HG02763 (cell line): ENCODE results near the gene CXXC5.

Experiments used
- ATAC-seq: cut with Tn5 transposase; IDR thresholded peaks from one replicate; pipeline ENCODE4 v1.9.1; 2021; ENCODE audit warnings: mild to moderate bottlenecking, moderate library complexity; ENCODE audit not compliant: unreplicated experiment

Gene CXXC5

DNA sequence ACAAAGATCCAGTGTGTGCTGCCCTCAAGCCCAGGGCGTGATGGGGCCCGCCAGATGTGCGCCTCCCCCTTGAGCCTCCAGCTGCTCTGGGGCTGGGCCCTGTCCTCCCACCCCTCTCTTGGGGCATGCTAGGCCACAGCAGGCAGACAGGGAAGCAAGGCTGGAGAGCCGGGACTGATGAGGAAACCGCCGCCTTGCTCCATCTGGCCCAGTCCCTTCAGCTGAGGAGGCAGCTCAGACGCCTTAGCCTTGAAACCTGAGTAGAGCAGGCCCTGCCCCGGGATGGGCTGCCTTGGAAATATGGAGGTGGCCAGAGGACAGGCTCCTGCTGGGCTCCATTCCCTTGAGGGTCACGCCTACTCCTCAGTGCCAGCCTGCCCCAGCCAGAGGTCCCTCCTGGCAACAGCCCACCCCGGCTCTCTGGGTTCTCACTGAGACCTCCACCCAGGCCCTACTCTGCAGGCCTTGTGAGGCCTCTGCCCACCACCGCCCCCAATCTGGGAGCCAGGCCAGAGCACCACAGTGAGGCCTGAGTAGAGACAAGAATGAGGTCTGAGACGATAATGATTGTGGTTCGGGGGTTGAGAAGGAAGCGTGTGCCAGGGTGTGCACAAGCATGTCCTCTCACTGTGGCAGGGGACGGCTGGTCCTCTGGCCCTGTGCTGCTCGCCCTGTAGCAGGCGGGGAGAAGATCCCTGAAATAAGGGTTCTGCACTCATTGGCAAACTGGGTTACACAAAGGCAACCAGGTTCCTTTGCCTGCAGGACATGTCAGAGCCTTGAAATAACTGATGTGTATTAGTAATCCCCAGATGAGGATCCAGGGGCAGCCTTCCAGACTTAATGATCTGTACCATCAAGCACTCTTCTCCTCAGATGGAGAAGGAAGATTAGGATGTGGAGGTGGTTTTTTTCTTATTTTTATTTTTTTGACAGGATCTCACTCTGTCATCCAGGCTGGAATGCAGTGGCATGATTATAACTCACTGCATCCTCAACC, 30.9 kb downstream of the CXXC5 start:
- ATAC-seq = no peak

DNA sequence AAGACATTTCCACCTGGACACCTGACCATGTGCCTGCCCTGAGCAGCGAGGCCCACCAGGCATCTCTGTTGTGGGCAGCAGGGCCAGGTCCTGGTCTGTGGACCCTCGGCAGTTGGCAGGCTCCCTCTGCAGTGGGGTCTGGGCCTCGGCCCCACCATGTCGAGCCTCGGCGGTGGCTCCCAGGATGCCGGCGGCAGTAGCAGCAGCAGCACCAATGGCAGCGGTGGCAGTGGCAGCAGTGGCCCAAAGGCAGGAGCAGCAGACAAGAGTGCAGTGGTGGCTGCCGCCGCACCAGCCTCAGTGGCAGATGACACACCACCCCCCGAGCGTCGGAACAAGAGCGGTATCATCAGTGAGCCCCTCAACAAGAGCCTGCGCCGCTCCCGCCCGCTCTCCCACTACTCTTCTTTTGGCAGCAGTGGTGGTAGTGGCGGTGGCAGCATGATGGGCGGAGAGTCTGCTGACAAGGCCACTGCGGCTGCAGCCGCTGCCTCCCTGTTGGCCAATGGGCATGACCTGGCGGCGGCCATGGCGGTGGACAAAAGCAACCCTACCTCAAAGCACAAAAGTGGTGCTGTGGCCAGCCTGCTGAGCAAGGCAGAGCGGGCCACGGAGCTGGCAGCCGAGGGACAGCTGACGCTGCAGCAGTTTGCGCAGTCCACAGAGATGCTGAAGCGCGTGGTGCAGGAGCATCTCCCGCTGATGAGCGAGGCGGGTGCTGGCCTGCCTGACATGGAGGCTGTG, 32.4 kb downstream of the CXXC5 start:
- no peak for ATAC-seq

DNA sequence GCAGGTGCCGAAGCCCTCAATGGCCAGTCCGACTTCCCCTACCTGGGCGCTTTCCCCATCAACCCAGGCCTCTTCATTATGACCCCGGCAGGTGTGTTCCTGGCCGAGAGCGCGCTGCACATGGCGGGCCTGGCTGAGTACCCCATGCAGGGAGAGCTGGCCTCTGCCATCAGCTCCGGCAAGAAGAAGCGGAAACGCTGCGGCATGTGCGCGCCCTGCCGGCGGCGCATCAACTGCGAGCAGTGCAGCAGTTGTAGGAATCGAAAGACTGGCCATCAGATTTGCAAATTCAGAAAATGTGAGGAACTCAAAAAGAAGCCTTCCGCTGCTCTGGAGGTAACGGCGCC, 32.9 kb downstream of the CXXC5 start:
- no peak for ATAC-seq

DNA sequence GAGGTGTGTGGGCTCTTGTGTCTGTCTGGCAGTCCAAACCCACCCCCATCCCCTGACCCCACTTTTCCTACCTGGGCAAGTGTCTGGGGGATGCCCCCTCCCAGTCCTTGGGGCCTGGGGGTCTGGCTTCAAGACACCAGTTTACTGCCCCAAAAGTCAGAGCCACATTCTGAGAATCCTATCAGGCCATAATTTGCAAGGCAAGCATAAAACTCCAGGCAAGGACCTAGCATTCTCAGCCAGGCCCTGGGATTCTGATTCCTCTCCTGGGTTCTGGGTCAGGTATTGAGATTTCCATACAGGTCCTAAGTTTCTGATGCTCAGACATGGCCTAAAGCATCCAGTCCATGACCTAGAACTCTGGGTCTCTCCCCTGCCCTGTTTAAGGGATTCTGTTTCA, 33.3 kb downstream of the CXXC5 start:
- no peak for ATAC-seq

DNA sequence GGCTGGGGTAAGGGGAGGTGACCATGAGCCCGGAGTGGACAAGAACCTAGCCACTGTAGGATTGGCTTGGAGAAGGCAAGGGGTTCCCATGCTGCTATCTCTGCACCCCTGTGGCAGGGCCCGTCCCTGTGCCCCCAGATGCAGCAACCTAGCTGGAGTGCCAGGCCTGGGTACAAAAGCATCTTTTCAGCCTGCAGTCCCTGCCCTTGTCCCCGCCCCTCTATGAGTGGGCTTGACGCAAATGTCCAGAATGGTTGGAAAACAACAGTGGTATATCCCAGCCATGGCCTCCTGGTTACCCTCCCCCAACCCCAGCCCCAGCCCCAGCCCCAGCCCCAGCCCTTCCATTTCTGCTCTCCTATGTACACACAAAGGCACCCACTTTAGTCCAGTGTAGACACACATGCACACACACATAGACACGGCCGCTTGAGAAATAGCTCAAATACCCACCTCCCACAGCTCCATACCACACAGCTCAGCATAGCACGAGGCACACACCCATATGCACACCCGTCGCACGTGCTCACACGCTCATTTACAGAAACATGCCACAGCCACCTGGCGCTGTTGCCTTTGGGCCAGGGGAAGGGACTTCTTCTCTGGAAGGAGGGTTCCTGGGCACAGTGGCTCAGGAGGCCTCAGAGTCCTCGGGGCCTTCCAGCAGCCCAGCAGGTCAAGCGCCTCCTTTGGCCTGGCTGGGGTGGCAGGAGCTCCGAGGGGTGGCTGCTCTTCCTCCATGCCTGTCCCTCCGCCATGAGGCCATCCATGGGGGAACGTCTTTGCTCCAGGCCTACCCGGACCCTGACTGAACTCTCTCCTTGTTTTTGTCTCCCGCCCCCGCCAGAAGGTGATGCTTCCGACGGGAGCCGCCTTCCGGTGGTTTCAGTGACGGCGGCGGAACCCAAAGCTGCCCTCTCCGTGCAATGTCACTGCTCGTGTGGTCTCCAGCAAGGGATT, 34.1 kb downstream of the CXXC5 start:
- ATAC-seq = no peak

DNA sequence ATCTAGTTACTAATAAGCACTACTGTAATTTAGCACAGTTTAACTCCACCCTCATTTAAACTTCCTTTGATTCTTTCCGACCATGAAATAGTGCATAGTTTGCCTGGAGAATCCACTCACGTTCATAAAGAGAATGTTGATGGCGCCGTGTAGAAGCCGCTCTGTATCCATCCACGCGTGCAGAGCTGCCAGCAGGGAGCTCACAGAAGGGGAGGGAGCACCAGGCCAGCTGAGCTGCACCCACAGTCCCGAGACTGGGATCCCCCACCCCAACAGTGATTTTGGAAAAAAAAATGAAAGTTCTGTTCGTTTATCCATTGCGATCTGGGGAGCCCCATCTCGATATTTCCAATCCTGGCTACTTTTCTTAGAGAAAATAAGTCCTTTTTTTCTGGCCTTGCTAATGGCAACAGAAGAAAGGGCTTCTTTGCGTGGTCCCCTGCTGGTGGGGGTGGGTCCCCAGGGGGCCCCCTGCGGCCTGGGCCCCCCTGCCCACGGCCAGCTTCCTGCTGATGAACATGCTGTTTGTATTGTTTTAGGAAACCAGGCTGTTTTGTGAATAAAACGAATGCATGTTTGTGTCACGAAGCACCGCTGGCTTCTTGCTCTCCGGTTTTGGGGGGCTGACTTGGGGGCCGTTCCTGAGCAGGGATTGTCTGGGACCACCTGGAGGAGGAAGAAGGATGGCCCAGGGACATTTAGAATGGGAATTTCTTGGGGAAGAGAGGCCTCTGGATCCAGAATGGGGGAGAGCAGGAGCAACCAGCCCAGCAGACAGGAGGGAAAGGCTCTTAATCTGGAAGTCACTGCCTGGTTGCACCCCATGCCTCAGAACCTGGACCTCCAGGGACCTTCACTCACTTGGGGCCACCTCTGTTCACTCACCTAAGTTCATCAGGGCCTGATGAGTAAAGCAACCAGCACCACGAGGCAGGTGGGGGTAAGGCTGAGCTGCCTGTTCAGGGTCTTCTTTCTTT, 35.4 kb downstream of the CXXC5 start:
- no peak for ATAC-seq

DNA sequence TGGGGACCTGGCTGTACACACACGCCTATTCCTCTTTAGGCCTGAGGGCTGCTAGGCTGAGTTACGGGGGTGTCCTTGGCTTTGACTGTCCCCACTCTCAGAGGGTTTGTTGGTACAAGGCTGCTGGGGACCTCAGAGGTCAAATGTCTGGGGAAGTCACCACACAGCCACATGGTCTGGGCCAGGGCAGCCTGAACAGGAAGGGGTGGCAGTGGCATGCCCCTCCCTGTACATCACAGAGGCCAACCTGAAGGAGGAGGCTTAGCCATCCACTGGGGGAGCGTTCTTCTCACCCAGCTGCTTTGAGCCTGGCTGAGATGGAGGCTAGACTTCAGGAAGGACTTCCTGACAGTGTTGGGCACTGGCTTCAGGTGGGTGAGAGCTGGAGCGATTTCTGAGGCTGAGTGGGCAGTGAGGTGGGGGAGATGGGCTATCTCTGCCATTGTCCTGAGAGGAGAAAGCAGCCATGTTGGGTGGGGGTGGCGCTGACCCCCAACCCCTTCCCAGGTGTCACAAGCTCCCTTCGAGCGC, 36.3 kb downstream of the CXXC5 start:
- ATAC-seq = no peak

DNA sequence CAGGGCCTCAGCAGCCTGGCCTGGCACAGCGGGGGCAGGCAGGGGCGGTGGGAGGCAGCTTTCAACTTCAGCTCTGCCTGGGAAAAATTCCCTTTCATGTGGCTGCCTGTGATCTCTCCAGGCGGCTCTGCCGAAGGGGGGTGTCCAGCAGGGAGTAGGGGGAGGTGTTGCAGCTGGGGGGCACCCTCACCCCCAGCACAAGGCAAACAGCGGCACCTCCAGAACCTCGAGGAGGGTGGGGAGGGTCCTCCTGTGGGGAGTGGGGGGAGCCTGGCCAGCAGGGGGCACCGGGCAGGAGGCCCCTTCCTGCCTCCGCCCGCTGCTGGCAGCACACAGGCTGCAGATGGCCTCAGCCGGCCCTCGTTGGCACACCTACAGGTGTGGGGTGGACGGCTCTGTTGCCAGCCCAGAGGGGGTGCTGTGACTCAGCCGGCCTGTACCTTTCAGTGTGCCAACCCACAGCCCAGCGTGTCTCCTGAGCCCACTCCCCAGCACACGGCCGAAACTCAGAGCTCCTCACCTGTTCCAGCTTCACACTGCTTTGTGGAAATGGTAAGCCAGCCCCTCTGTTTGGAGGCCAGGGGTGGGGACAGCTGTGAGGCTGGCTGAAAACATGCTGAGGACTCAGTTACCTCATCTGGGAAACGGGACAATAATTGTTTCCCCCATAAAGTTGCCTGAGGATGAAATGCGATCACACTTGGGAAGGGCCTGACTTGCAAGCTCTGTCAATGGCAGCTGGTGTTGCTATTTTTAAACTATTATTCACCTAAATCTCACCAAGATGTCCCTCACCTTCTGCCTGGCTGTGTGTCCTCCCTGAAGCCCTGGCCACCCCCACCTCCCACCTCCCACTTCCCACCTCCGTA, 37.0 kb downstream of the CXXC5 start:
- no peak for ATAC-seq

DNA sequence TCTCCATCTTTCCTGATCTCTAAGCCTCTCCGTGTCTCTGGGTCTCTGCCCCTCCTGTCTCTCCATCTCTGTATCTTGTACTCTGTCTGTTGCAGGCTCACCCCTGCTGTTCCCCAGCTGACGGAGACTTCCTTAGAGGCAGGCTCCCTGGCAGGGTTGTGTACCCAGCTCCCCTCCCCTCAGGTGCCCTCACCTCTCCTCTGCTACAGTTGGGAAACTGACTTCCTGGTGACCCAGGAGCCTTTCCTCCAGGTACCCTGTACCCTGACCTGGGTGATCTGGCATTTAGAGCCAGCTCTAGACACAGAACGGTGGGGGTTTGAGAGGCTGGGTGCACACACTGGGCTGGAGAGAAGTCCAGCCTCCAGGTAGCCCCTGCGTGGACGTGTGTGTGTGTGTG, 37.7 kb downstream of the CXXC5 start:
- ATAC-seq = no peak

DNA sequence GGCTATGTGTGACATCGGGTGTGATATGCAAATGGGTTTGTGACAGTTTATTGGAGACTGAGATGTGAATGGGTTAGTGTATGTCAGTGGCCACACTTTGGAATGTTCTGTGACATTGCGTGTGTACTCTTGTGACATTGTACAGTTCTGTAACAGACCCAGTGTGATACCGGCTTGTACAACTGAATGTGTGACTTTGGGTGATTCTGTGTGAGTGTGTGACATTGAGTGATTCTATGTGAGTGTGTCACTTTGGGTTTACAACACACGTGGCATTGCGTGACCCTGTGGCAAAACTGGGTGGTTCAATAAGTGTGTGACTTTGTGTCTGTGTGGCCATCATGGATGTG, 38.2 kb downstream of the CXXC5 start:
- ATAC-seq = no peak

DNA sequence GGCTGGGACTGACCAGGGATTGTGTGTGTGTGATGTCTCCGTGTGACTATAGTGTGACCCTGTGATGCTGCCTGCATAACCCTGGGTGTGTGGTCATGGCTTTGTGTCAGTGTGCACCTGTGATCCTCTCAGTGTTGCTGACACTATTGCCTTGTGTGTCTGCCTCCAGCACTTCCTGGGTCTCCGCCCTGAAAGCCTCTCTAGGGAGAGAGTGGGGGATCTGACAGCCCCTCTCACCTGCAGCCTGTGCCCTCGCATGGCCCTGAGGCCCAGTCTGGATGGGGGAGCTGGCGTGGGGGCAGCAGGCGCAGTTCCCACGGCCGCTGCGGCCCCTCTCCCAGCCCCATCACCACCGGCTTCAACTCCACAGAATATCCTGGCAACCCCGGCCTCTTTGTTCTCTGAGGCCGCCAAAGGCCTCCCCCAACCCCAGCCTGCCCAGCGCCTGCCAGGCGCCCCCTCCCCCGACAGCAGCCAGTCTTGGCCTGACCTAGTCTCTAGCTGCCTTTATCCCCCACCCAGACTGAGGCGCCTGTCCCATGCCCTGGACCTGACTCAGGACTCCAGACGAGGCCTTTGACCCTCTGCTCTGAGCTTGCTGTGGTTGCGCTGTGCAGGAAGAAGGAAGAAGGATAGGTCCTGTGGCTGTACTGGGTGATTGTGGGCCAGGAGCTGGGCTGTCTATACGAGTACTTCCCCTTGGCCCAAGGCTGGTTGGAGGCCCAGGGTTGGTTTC, 38.7 kb downstream of the CXXC5 start:
- no peak for ATAC-seq

DNA sequence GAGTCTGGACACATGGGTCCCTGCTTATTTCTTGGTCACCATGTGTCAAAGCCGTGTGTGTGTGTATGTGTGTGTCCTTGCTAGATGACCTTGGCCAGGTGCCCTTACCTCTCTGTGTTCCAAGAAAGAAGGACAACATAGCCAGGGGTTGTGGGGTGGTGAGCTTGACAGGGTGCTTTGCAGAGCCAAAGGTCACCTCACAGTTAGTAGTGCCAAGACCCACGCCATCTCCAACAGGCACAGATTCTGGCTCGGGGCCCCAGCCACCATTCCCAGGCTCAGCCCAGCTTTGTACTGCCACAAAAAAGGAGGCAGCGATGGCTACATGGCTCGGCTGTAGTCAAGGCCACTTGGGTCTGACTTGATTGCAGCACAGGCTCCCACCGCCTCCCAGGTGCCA, 39.5 kb downstream of the CXXC5 start:
- ATAC-seq = no peak

DNA sequence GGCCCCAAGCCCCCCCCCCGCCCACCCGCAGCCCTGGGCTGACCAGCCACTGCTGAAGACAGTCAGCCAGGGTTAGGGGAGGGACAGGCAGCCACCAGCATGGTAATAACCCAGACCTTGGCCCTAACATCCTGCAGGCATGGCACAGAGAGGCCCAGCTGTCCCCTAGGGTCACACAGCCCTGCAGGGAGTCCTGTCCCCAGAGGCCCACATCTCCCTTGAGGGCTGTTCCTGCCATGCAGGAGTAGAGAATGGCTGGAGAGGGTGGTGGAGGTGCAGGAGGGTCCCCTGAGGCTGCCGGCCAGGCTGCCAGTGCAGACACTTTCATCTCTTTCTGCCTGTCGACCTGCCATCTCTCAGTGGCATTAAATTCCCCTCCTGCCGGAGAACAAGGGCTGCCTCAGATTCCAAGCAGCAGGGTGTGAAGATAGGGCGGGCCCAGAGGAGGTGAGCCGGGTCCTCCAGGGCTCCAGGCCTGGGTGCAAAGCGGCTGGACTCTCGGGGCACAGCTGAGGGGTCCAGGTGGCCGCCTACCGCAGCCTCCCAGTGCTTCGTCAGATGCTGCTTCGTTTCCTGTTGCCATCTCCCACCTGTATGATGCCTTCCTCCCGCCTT, 40.0 kb downstream of the CXXC5 start:
- ATAC-seq = no peak

DNA sequence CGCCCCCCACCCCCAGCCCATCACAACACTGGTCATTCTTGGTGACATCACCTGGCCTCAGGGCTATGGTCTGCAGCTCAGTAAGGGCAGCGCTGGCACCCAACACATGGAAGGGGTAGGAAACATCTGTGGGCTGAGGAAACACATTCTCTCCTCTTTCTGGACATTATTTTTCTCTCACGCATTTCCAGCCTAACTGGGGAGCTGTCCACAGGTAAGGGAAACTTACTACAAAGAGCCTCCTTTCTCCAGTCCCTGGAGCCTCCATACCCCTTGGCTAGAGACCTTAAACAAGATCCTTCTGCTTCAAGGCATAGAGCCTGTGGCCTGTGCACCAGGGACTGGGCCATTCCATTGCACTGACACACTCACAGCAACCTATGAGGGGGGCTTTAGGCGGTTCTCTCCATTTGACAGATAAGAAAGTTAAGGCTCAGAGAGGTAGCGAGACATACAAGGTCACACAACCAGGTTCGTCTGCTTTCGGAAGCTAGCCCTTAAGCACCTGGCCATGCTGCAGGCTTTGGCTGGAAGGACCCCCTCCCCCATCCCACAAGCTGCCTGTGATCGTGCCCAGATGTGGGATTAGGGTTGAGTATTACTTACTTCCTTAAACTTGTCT, 40.7 kb downstream of the CXXC5 start:
- ATAC-seq = no peak

DNA sequence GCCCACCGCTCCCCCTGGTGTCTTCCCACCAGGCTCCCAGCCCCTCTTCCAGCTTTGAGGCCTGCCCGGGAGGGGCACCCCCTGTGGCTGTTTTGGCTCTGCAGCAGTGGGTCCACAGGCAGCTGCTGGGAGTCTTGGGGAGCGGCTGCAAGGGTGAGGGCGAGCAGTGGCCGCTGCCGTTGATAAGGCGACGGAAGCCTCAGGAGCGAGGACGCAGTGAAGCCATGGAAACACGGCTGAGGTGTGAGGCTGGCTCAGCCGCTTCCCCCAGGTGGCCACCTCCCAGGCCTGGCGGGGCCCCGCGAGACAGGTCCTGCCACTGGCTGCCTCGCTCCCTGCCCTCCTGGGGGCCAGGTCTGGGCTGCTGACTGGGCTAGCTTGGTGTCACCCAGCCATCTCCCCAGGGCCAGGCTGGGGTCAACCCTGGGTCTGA, 41.5 kb downstream of the CXXC5 start:
- ATAC-seq = no peak

DNA sequence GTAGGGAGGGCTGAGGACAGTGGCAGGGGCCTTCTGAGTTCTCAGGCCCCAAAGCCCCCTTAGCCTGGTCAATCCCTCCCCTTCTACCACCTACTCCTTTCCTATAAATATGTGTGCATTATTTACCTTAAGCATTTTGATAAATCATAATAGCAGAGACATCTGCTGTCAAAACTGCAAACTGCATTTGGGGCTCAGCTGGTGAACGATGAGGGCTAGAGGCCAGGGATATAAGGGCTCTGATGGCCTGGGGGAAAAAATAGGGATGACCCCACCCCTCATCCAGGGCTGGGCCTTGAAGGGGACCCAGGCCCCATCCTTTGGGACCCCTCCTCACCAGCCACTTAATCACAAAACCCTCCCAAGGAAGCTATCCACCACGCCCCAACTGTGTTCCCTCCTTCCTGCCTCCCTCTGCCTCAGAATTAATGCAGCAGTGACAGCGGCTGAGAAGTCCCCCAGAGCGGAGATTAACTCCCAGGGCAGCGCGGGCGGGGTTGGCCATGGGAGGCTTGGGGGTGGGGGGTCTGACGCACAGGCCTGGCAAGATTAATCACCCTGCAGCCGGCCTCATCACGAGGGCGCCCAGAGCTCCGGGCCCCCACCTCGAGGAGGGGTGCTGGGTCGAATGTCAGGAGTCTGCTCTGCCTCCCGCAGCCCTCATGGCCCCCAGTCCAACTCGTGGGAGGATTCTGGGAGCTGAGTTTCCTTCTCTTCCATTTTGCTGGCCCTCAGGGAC, 42.1 kb downstream of the CXXC5 start:
- no peak for ATAC-seq
